ENCODE measurements around the gene NRG3. TPM values are rescaled to one million over a fixed set of nuclear protein-coding genes. Genes with fewer than 3 reads are reported as not detected.

The NRG3 gene
- total RNA-seq, 2 experiments from 2014 or later: not detected

DNA sequence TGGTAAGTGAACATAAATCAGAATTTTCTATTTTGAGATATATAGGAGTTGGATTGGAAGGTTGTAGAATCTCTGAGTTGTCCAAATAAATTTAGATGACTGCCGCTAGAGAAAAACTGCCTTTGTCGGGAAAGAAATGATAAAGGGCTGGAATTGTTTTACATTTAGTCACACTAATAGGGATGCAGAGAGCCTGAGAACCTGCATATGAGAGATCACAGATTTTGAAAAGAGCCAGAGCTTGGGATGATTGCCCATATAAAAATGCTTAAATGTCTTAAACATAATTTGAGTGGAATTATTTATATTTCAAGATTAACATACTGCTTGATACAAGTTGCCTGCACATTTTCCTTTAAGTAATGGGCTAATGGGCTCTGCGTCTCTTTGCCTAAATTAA, 660.5 kb downstream of the NRG3 start:
- no peaks in the 10 kb centered on the region for H3K36me3 Mint-ChIP-seq (ENCODE audit: low read depth)
- ChIA-PET POLR2A (no interaction called here), CTCF (interaction anchor here (0.8 kb wide), 1 partner anchor 54 kb away, joined by 3 read pairs; no protein-coding TSS in a partner anchor)
- Histone ChIP-seq H3K27ac (ENCODE audit: low read depth in 1 of 2, low read length in 2 of 2) (no peak overlapping the region), H3K9me3 (ENCODE audit: control insufficient read depth in 1 of 2, insufficient read depth in 1 of 2, low read length in 2 of 2) (peaks cover 0 to 8% of the 10 kb centered on the region in 2 experiments), H3K27me3 (ENCODE audit: control insufficient read depth in 1 of 2, insufficient read depth in 2 of 2, low read length in 2 of 2) (no peaks in the 10 kb centered on the region), H3K4me3 (ENCODE audit: low read length) (no peak overlapping the region), H3K36me3 (ENCODE audit: insufficient read depth, low read length) (no peaks in the 10 kb centered on the region), H3K4me1 (ENCODE audit: insufficient read depth, low read length) (no peaks in the 10 kb centered on the region)
- intact Hi-C loops (cut with DNase I, micrococcal nuclease): no loop called here
- H3K4me1 Mint-ChIP-seq (ENCODE audit: low read depth): no peaks in the 10 kb centered on the region
- no peak for DNase-seq
- no peak overlapping the region for H3K4me3 Mint-ChIP-seq
- no peaks in the 10 kb centered on the region for H3K27me3 Mint-ChIP-seq
- H3K9me3 Mint-ChIP-seq: peaks cover 8% of the 10 kb centered on the region
- TF ChIP-seq, protein P1, sequence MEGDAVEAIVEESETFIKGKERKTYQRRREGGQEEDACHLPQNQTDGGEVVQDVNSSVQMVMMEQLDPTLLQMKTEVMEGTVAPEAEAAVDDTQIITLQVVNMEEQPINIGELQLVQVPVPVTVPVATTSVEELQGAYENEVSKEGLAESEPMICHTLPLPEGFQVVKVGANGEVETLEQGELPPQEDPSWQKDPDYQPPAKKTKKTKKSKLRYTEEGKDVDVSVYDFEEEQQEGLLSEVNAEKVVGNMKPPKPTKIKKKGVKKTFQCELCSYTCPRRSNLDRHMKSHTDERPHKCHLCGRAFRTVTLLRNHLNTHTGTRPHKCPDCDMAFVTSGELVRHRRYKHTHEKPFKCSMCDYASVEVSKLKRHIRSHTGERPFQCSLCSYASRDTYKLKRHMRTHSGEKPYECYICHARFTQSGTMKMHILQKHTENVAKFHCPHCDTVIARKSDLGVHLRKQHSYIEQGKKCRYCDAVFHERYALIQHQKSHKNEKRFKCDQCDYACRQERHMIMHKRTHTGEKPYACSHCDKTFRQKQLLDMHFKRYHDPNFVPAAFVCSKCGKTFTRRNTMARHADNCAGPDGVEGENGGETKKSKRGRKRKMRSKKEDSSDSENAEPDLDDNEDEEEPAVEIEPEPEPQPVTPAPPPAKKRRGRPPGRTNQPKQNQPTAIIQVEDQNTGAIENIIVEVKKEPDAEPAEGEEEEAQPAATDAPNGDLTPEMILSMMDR (IDR thresholded peaks at IDR 0.05): no peak
- H3K27ac Mint-ChIP-seq: no peak overlapping the region
- ATAC-seq (ENCODE audit: poor library complexity): no peak

DNA sequence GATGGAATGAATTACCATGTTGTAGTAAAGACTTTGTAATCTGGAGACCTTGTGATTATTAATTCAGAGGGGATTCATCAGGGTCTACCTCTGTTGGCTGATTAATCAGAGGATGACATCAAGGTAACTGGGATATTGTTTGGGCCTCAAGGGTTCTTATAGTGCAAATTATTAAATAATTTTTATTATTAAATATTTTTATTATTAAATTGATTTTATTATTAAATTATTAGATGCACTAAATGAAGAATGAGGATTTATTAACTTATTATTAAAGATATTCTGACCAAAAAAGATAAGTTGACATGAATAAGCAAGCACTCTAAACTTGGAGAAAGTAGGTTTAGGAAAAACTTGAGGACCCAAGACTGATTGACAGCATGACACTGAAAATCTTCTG, 661.7 kb downstream of the NRG3 start:
- H3K4me3 Mint-ChIP-seq: no peak overlapping the region
- H3K36me3 Mint-ChIP-seq (ENCODE audit: low read depth): no peaks in the 10 kb centered on the region
- H3K27me3 Mint-ChIP-seq: no peaks in the 10 kb centered on the region
- no peak overlapping the region for H3K4me3 ChIP-seq (ENCODE audit: low read length)
- H3K36me3 ChIP-seq (ENCODE audit: insufficient read depth, low read length): no peaks in the 10 kb centered on the region
- H3K9me3 ChIP-seq (ENCODE audit: control insufficient read depth in 1 of 2, insufficient read depth in 1 of 2, low read length in 2 of 2): peaks cover 0 to 8% of the 10 kb centered on the region in 2 experiments
- no peaks in the 10 kb centered on the region for H3K4me1 Mint-ChIP-seq (ENCODE audit: low read depth)
- no peak overlapping the region for H3K27ac ChIP-seq (ENCODE audit: low read depth in 1 of 2, low read length in 2 of 2)
- TF ChIP-seq, protein P1 (IDR thresholded peaks at IDR 0.05): no peak
- no peaks in the 10 kb centered on the region for H3K4me1 ChIP-seq (ENCODE audit: insufficient read depth, low read length)
- H3K27ac Mint-ChIP-seq: no peak overlapping the region
- ATAC-seq (ENCODE audit: poor library complexity) (no peak), DNase-seq (no peak)
- CTCF ChIA-PET: no interaction called here
- peaks cover 8% of the 10 kb centered on the region for H3K9me3 Mint-ChIP-seq
- H3K27me3 ChIP-seq (ENCODE audit: control insufficient read depth in 1 of 2, insufficient read depth in 2 of 2, low read length in 2 of 2): no peaks in the 10 kb centered on the region
- POLR2A ChIA-PET: no interaction called here
- intact Hi-C loops (cut with DNase I, micrococcal nuclease): no loop called here

DNA sequence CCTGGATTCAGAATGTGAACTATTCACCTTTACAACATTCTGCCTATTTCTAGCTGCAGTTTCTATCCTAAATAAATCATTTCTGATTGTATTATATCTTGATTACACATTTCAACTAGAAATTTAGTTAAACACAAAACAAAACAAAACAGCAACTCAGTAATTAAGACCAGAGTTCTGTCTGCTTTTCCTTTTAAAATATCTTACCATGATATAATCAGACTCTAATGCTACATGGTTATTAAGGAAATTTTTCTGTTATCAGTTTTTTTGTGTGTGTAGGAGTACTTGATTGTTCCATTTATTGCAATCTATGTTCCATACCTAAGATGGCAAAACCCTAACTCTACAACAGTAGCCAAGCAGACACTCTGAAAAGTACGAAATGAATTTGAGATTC, 663.3 kb downstream of the NRG3 start:
- H3K27ac ChIP-seq (ENCODE audit: low read depth in 1 of 2, low read length in 2 of 2): no peak overlapping the region
- CTCF ChIA-PET: no interaction called here
- TF ChIP-seq, protein P1 (IDR thresholded peaks at IDR 0.05): no peak
- Mint-ChIP-seq H3K4me3 (no peak overlapping the region), H3K27ac (no peak overlapping the region), H3K27me3 (no peaks in the 10 kb centered on the region), H3K4me1 (ENCODE audit: low read depth) (no peaks in the 10 kb centered on the region), H3K36me3 (ENCODE audit: low read depth) (no peaks in the 10 kb centered on the region), H3K9me3 (peaks cover 8% of the 10 kb centered on the region)
- H3K36me3 ChIP-seq (ENCODE audit: insufficient read depth, low read length): no peaks in the 10 kb centered on the region
- DNase-seq: no peak
- intact Hi-C loops (cut with DNase I, micrococcal nuclease): no loop called here
- no peak overlapping the region for H3K4me3 ChIP-seq (ENCODE audit: low read length)
- H3K4me1 ChIP-seq (ENCODE audit: insufficient read depth, low read length): no peaks in the 10 kb centered on the region
- ATAC-seq (ENCODE audit: poor library complexity): no peak
- peaks cover 0 to 11% of the 10 kb centered on the region in 2 experiments for H3K9me3 ChIP-seq (ENCODE audit: control insufficient read depth in 1 of 2, insufficient read depth in 1 of 2, low read length in 2 of 2)
- H3K27me3 ChIP-seq (ENCODE audit: control insufficient read depth in 1 of 2, insufficient read depth in 2 of 2, low read length in 2 of 2): no peaks in the 10 kb centered on the region
- POLR2A ChIA-PET: no interaction called here
